ENCODE measurements around the gene KRT73. TPM values are rescaled to one million over a fixed set of nuclear protein-coding genes. Genes with fewer than 3 reads are reported as not detected.

Gene KRT73
- total and polyA plus RNA-seq, 3 experiments from 2014 or later: 0.13 to 0.24 TPM; not detected in 1

DNA sequence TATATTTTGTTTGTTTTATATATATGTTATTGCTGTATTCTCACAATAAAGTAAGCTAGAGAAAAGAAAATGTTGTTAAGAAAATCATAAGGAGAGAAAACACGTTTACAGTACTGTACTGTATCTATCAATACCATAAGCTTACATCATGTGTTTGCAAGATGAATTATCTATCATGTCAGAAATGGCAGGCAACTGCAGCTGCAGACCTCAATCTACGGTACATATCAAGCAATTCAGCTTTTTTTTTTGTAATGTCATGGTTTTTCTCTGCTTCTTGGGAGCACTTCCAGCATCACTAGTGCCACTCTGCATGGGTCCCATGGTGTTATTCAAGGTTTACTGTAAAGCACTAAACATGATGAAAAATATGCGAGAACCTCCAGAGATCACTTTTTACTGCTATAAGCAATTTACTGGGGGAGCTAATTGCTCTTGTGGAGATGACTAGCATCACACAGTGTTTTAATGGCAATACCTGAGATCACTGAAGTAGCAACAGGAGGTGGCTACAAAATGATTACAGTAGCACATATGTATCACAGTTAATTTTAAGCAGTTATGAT lies 42.7 kb upstream of the KRT73 start:
- CTCF ChIA-PET: no interaction called here

DNA sequence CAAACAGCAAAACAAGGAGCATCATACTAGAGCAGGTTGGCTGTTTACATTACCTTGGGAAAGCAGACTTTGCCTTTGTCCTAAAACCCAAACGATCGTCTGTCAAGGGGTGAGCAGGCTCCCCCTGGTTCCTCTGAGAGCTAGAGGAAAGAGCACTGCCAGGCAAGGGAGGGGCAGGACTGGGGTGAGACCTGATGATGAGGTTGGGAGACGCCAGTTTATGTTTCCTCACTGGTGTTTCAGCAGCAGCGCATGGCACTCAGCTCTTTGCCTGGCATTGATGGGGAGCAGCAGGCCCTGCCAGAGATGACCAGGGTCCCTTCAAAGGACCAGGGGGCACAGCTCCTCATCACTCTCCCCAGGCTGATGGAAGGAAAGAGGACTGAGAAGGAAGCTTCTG lies 41.6 kb upstream of the KRT73 start:
- Mint-ChIP-seq H3K27me3 (peaks cover 16 to 29% of the 10 kb centered on the region in 2 donors), H3K36me3 (no peaks in the 10 kb centered on the region), H3K9me3 (no peaks in the 10 kb centered on the region), H3K4me1 (peaks cover 5 to 8% (median 7%) of the 10 kb centered on the region in 3 donors), H3K27ac (peak overlapping the region in 2 of 8 donors; percentile 1 to 17), H3K4me3 (no peak overlapping the region)
- no peak for DNase-seq
- no peaks in the 10 kb centered on the region for H3K27me3 ChIP-seq (ENCODE audit: insufficient read depth, low read length, poor library complexity, severe bottlenecking)
- H3K36me3 ChIP-seq (ENCODE audit: insufficient read depth, low read length): no peaks in the 10 kb centered on the region
- no peak overlapping the region for H3K4me3 ChIP-seq (ENCODE audit: low read length)
- H3K27ac ChIP-seq (ENCODE audit: low read depth, low read length): no peak overlapping the region
- ChIA-PET POLR2A (no interaction called here), CTCF (no interaction called here)
- peaks cover 6% of the 10 kb centered on the region for H3K4me1 ChIP-seq (ENCODE audit: insufficient read depth, low read length)
- H3K9me3 ChIP-seq (ENCODE audit: low read length): no peaks in the 10 kb centered on the region

More for the DNA sequence above, 42.7 kb upstream of the KRT73 start:
- peaks cover 14 to 37% of the 10 kb centered on the region in 2 donors for H3K27me3 Mint-ChIP-seq
- Histone ChIP-seq H3K9me3 (ENCODE audit: low read length) (no peaks in the 10 kb centered on the region), H3K36me3 (ENCODE audit: insufficient read depth, low read length) (no peaks in the 10 kb centered on the region), H3K27me3 (ENCODE audit: insufficient read depth, low read length, poor library complexity, severe bottlenecking) (no peaks in the 10 kb centered on the region), H3K4me3 (ENCODE audit: low read length) (no peak overlapping the region), H3K27ac (ENCODE audit: low read depth, low read length) (no peak overlapping the region), H3K4me1 (ENCODE audit: insufficient read depth, low read length) (peaks cover 6% of the 10 kb centered on the region)
- no peak for DNase-seq
- POLR2A ChIA-PET: interaction anchor here (0.6 kb wide), 1 partner anchor 12 kb away, joined by 3 read pairs; no protein-coding TSS in a partner anchor
- no peak overlapping the region for H3K4me3 Mint-ChIP-seq
- H3K27ac Mint-ChIP-seq: no peak overlapping the region
- no peaks in the 10 kb centered on the region for H3K36me3 Mint-ChIP-seq
- no peaks in the 10 kb centered on the region for H3K9me3 Mint-ChIP-seq
- peaks cover 5 to 8% (median 7%) of the 10 kb centered on the region in 3 donors for H3K4me1 Mint-ChIP-seq

DNA sequence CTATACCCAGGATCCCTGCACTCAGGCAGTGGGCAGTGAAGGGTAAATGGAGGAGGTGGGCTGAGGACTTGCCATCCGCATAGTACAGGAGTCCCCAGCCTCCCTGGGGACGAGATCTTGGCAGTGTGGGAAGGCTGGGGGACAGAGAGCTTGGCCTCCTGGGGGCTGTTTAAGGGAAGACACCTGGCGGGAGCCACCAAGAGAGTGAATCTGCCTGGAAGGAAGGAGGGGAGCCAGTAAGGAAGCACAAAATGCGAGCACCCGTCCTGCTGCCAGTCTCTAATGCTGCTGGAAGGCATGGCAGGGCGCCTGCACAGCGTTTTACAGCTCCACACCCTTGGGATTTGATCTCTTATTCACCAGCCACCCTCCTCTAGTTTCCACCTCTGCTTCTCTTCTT lies 41.0 kb upstream of the KRT73 start:
- no peak for DNase-seq
- Mint-ChIP-seq H3K4me3 (no peak overlapping the region), H3K27me3 (peaks cover 13 to 30% of the 10 kb centered on the region in 2 donors), H3K4me1 (peaks cover 5 to 8% (median 7%) of the 10 kb centered on the region in 3 donors), H3K36me3 (no peaks in the 10 kb centered on the region), H3K27ac (peak overlapping the region in 3 of 8 donors; percentile 17 to 66 (median 63)), H3K9me3 (no peaks in the 10 kb centered on the region)
- peaks cover 6% of the 10 kb centered on the region for H3K4me1 ChIP-seq (ENCODE audit: insufficient read depth, low read length)
- CTCF ChIA-PET: no interaction called here
- no peaks in the 10 kb centered on the region for H3K36me3 ChIP-seq (ENCODE audit: insufficient read depth, low read length)
- H3K9me3 ChIP-seq (ENCODE audit: low read length): no peaks in the 10 kb centered on the region
- no peaks in the 10 kb centered on the region for H3K27me3 ChIP-seq (ENCODE audit: insufficient read depth, low read length, poor library complexity, severe bottlenecking)
- H3K4me3 ChIP-seq (ENCODE audit: low read length): no peak overlapping the region
- POLR2A ChIA-PET: no interaction called here
- no peak overlapping the region for H3K27ac ChIP-seq (ENCODE audit: low read depth, low read length)

DNA sequence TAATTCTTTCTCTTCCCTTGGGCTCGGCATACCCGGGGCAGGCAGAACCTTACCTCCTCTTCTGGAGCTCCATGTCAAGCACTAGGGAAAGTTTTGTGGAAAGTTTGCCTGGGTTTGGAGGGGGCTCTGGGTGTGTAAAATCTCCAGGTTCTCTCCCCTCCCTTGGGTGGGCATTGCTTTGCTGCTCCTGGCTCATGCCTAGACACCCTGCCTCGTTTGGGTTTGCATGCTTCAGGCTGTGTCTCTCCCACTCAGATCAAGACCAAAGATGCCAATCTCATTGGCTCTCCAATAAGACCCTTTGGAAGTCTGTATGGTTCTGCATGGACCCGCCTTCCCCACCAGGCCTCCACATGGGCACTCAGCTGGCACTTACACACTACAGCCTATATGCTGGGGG lies 39.8 kb upstream of the KRT73 start:
- Mint-ChIP-seq H3K9me3 (peaks cover 0 to 2% (median 0%) of the 10 kb centered on the region in 5 donors), H3K27me3 (peaks cover 17 to 26% of the 10 kb centered on the region in 2 donors), H3K4me1 (peaks cover 5 to 8% (median 7%) of the 10 kb centered on the region in 3 donors), H3K27ac (no peak overlapping the region), H3K36me3 (no peaks in the 10 kb centered on the region), H3K4me3 (no peak overlapping the region)
- H3K27me3 ChIP-seq (ENCODE audit: insufficient read depth, low read length, poor library complexity, severe bottlenecking): no peaks in the 10 kb centered on the region
- no peaks in the 10 kb centered on the region for H3K9me3 ChIP-seq (ENCODE audit: low read length)
- no peak for DNase-seq
- peaks cover 6% of the 10 kb centered on the region for H3K4me1 ChIP-seq (ENCODE audit: insufficient read depth, low read length)
- H3K36me3 ChIP-seq (ENCODE audit: insufficient read depth, low read length): no peaks in the 10 kb centered on the region
- no peak overlapping the region for H3K27ac ChIP-seq (ENCODE audit: low read depth, low read length)
- H3K4me3 ChIP-seq (ENCODE audit: low read length): no peak overlapping the region
- ChIA-PET CTCF (no interaction called here), POLR2A (no interaction called here)

DNA sequence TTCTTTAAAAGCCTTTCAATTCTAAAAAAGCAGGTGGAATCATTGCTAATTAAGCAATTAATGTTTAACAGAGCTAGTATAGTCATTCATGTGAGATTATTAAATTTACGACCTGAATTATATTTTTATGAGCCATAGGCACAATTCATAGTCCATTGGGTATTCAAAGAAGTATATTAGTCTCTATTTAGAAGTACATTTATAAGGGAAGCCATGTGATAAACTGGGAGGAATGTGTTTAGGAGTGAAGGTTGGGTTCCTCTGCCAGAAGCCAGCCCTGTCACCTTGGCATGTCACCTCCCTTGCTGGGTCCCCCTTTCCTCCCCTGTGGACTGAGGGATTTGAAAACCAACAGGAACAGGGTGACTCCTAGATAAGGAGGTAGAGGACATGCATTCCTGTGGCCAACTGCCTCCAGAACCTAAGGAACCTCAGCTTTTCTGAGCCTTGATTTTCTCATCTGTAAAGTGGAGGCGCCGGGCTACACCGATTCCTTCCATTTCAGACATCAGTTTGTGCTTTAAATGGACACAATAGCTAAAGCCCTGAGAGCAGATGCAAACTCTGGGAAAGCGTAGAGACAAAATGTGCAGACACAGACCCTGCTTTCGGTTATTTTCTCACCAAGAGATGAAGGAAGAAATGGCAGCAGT lies 39.0 kb upstream of the KRT73 start:
- no peak for DNase-seq
- ChIA-PET POLR2A (no interaction called here), CTCF (no interaction called here)
- peaks cover 3 to 7% (median 4%) of the 10 kb centered on the region in 3 donors for H3K4me1 Mint-ChIP-seq
- Histone ChIP-seq H3K4me3 (ENCODE audit: low read length) (no peak overlapping the region), H3K27me3 (ENCODE audit: insufficient read depth, low read length, poor library complexity, severe bottlenecking) (no peaks in the 10 kb centered on the region), H3K9me3 (ENCODE audit: low read length) (no peaks in the 10 kb centered on the region), H3K4me1 (ENCODE audit: insufficient read depth, low read length) (peaks cover 6% of the 10 kb centered on the region), H3K27ac (ENCODE audit: low read depth, low read length) (no peak overlapping the region), H3K36me3 (ENCODE audit: insufficient read depth, low read length) (no peaks in the 10 kb centered on the region)
- no peak overlapping the region for H3K4me3 Mint-ChIP-seq
- H3K27ac Mint-ChIP-seq: peak overlapping the region in 1 of 8 donors; percentile 14
- H3K36me3 Mint-ChIP-seq: no peaks in the 10 kb centered on the region
- H3K9me3 Mint-ChIP-seq: peaks cover 0 to 3% (median 0%) of the 10 kb centered on the region in 5 donors
- peaks cover 20 to 32% of the 10 kb centered on the region in 2 donors for H3K27me3 Mint-ChIP-seq

DNA sequence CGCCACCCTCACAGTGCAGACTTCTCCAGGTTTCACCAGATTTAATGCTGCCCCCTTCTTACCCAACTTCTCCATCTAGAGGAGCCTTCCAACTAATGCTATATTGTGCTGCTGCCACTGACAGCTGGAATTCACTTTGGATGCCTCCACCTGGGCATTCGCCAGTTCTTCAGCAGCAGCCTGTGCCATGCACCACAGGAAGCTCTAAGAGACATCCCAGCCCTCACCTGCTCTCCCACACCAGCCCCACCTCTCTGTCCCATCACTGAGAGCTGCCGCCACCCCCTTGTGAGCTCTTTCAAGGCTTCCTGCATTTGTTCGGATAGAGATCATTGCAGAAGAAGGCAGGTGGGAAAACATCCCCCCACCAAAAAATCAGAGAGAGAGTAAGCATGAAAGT lies 38.3 kb upstream of the KRT73 start:
- ChIA-PET POLR2A (no interaction called here), CTCF (no interaction called here)
- peak overlapping the region in 2 of 8 donors; percentile 20 to 92 for H3K27ac Mint-ChIP-seq
- peaks cover under 1% of the 10 kb centered on the region for H3K4me1 ChIP-seq (ENCODE audit: insufficient read depth, low read length)
- no peaks in the 10 kb centered on the region for H3K4me1 Mint-ChIP-seq
- peaks cover 0 to 3% (median 0%) of the 10 kb centered on the region in 5 donors for H3K9me3 Mint-ChIP-seq
- no peaks in the 10 kb centered on the region for H3K9me3 ChIP-seq (ENCODE audit: low read length)
- no peak overlapping the region for H3K27ac ChIP-seq (ENCODE audit: low read depth, low read length)
- H3K27me3 ChIP-seq (ENCODE audit: insufficient read depth, low read length, poor library complexity, severe bottlenecking): no peaks in the 10 kb centered on the region
- no peak overlapping the region for H3K4me3 ChIP-seq (ENCODE audit: low read length)
- peaks cover 20 to 39% of the 10 kb centered on the region in 2 donors for H3K27me3 Mint-ChIP-seq
- DNase-seq: no peak
- no peak overlapping the region for H3K4me3 Mint-ChIP-seq
- no peaks in the 10 kb centered on the region for H3K36me3 ChIP-seq (ENCODE audit: insufficient read depth, low read length)
- no peaks in the 10 kb centered on the region for H3K36me3 Mint-ChIP-seq

DNA sequence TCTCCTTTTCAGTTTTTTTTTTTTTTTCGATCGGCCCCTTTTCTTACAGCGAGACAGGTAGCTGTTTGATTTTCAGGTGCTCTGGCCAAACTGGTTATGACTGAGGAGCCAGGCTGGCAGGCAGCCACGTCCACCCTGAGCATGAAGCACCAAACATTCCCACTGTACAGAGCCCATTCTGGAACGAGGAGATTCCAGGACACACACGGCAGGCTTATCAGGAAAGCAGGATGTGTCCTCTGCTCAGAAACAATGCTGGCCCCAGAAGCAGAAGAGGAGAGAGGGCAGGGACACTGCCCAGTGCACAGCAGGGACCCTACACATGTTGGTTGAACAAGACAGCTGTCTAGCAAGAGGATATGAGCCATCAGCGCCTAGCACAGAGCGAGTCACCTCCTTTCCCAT lies 37.4 kb upstream of the KRT73 start:
- Mint-ChIP-seq H3K27ac (peak overlapping the region in 1 of 8 donors; percentile 78), H3K4me1 (no peaks in the 10 kb centered on the region), H3K4me3 (no peak overlapping the region), H3K36me3 (no peaks in the 10 kb centered on the region), H3K27me3 (peaks cover 20 to 39% of the 10 kb centered on the region in 2 donors), H3K9me3 (peaks cover 0 to 3% (median 0%) of the 10 kb centered on the region in 5 donors)
- POLR2A ChIA-PET: no interaction called here
- CTCF ChIA-PET: interaction anchor here (0.8 kb wide), 1 partner anchor 224 kb away, joined by 3 read pairs; no protein-coding TSS in a partner anchor
- H3K36me3 ChIP-seq (ENCODE audit: insufficient read depth, low read length): no peaks in the 10 kb centered on the region
- no peak overlapping the region for H3K4me3 ChIP-seq (ENCODE audit: low read length)
- no peak for DNase-seq
- no peaks in the 10 kb centered on the region for H3K9me3 ChIP-seq (ENCODE audit: low read length)
- H3K27ac ChIP-seq (ENCODE audit: low read depth, low read length): no peak overlapping the region
- H3K4me1 ChIP-seq (ENCODE audit: insufficient read depth, low read length): no peaks in the 10 kb centered on the region
- no peaks in the 10 kb centered on the region for H3K27me3 ChIP-seq (ENCODE audit: insufficient read depth, low read length, poor library complexity, severe bottlenecking)

DNA sequence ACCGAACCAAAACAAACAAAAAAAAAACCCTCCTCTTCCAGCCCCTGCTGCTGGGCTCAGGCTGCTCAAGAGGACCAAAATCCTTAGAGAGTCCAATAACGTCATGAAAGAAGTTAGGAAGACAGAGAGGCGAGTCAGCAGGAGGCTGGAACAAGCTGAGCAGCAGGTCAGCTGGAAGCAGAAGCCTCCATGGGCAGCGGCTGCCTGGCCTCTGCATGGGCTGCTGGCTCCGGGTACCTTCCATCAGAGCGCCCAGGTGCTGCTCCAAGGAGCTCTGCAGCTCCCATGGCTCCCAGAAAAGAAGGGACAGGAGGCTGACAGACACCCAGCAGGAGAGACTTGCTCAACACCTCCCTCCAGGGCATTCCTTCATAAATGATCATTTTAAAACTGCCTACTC lies 36.9 kb upstream of the KRT73 start:
- CTCF ChIA-PET: interaction anchor here (0.8 kb wide), 1 partner anchor 225 kb away, joined by 3 read pairs; no protein-coding TSS in a partner anchor
- POLR2A ChIA-PET: no interaction called here

More for the DNA sequence above, 36.9 kb upstream of the KRT73 start:
- Histone ChIP-seq H3K4me1 (ENCODE audit: insufficient read depth, low read length) (no peaks in the 10 kb centered on the region), H3K4me3 (ENCODE audit: low read length) (no peak overlapping the region), H3K36me3 (ENCODE audit: insufficient read depth, low read length) (no peaks in the 10 kb centered on the region), H3K9me3 (ENCODE audit: low read length) (no peaks in the 10 kb centered on the region), H3K27ac (ENCODE audit: low read depth, low read length) (no peak overlapping the region), H3K27me3 (ENCODE audit: insufficient read depth, low read length, poor library complexity, severe bottlenecking) (no peaks in the 10 kb centered on the region)
- H3K9me3 Mint-ChIP-seq: peaks cover 0 to 3% (median 0%) of the 10 kb centered on the region in 5 donors
- DNase-seq: no peak
- no peak overlapping the region for H3K4me3 Mint-ChIP-seq
- H3K27me3 Mint-ChIP-seq: peaks cover 20 to 39% of the 10 kb centered on the region in 2 donors
- peak overlapping the region in 1 of 8 donors; percentile 78 for H3K27ac Mint-ChIP-seq
- no peaks in the 10 kb centered on the region for H3K36me3 Mint-ChIP-seq
- peaks cover 0 to under 1% (median under 1%) of the 10 kb centered on the region in 3 donors for H3K4me1 Mint-ChIP-seq

Measured in CD8-positive, alpha-beta memory T cell (primary cell).